Measurements from ENCODE around the gene GRB10.
"Not testable (repeated sequence)": the region's sequence is repeated elsewhere in the genome, so short reads cannot be mapped to it uniquely, and the experiment has no call there.

GRB10 gene

GRCh38 chr7:50567715-50568261 lies 214.9 kb downstream of the GRB10 start:
- intact Hi-C loops (cut with DNase I) = no loop called here

DNA sequence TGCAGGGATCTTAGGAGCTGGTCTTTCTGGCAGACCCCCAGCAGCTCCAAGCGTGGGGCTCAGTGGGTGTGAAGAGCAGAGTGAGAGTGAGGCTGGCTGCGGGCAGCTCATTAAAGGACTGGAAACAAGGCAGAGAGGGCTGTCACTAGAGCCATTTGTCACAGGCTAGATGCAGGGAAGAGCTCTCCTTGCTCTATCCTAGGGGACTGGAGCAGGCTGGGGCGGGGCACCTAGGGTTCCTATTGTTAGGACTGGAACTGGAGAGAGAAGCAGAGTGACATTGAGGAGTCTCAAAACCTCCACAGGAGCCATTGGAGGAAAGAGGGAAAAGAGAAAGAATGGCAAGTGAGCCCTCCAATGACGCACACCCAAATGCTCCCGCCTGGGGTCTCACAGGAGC lies 216.7 kb downstream of the GRB10 start:
- no peak for DNase-seq
- intact Hi-C loops (cut with DNase I) = no loop called here

More at GRCh38 chr7:50567715-50568261, 214.9 kb downstream of the GRB10 start:
- no peak for DNase-seq

- intact Hi-C loops (cut with DNase I) = no loop called here
- DNase-seq = no peak
Observed at GRCh38 chr7:50565559-50565916, 217.2 kb downstream of the GRB10 start.

- intact Hi-C loops (cut with DNase I) = no loop called here
- no peak for DNase-seq
Observed at GRCh38 chr7:50564640-50565558, 217.8 kb downstream of the GRB10 start, which contains the start of gene DDC. Gene DDC, minus strand, starts transcription at chr7:50565405. Its CDS starts 21,320 bp downstream, at chr7:50544085.

DNA sequence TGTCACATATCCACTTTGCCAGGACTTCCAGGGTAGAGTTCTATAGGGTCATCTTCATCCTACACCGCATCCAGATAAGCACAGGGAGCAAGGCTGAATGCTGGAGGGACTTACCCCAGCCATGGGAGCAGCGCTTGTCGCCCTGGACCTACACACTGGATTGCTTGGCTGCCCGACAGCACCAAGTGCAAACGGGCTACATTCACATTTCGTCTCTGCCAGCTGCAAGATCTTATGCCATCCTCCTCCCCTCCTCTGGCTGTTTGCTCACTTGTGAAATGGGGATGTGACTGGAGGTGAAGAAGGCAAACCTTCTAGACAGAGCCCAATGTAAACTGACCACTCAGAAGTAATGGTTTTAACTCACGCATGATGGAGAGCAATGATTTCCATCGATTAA lies 218.5 kb downstream of the GRB10 start:
- intact Hi-C loops (cut with DNase I) = no loop called here
- no peak for DNase-seq

GRCh38 chr7:50562136-50562535 lies 220.6 kb downstream of the GRB10 start:
- intact Hi-C loops (cut with DNase I) = no loop called here
- DNase-seq = peak in 1 of 10 donors; percentile 67

- DNase-seq = peak in 1 of 10 donors; percentile 64
- intact Hi-C loops (cut with DNase I) = no loop called here
Observed at GRCh38 chr7:50560865-50561351, 221.8 kb downstream of the GRB10 start.

DNA sequence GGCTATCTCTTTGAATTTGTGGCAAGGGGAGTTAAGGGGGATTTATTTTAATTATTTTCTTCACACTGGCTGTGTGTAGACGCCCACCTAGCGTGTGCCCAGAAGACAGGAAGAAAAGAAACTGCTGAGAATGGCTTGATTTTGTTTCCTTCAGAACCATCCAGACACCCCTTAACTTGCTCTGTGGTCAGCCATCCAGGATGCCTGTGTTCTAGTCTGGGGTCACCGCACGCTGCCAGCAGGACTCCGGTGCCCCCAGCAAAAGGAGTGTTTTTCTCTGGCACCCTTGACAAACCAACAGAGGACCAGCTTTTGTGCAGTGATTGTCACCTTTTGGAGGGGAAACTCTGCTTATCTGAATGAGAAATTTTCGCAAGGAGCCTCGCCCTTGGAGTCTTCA lies 222.8 kb downstream of the GRB10 start:
- no peak for DNase-seq
- intact Hi-C loops (cut with DNase I) = no loop called here

DNA sequence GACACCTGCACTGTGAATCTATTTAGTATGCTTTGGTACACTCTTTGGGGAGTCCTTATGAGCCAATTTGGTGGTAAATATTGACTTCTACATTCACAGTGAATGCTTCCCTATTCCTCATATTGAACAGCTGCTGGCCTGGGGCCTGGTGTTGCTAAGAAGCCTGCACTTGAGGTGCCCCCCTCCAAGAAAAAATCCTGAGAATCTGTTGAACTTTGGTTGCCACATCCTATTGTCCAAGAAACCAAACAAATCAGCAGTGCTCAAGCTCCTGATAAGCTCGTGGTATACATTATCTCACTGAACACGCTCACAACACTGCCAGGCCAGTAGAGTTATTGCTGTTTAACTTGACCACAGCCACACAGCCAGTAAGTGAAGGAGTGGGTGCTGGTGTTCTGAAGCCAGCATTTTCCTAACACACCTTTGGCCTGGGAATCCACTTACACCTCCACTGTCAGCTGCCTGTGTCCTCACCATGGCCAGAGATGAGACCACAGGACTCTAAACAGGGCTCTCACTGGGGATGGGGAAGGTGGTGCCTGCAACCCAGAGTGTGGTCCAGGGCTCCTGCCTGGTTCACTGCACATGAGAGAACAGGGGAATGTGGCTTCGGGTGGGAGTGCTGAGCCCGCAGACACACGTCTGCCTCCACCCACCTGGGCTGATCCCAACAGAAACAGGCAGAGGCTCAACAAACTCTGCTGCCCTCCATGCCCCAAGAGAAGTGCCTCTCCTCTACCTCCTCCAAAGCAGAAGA lies 224.2 kb downstream of the GRB10 start:
- peak in 1 of 10 donors; percentile 29 for DNase-seq
- intact Hi-C loops (cut with DNase I) = no loop called here

DNA sequence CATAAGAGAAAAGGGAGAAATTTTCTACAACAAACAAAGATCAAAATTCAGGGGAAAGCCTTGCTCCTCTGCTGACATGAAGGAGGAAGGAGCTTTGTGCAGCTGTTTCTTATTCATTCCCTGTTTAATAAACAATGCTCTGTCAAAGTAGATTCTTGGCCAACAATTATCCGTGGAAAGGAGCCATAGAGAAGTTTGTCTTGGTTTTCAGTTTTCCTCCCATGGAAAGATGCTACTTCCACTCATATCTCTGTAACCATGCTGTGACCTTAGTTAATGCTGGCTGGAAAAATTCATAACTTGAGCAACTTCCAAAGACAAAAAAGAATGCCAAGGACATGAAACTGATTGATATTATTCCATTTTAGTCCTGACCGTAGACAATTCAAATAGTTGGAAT lies 225.6 kb downstream of the GRB10 start:
- no peak for DNase-seq
- intact Hi-C loops (cut with DNase I) = no loop called here

DNA sequence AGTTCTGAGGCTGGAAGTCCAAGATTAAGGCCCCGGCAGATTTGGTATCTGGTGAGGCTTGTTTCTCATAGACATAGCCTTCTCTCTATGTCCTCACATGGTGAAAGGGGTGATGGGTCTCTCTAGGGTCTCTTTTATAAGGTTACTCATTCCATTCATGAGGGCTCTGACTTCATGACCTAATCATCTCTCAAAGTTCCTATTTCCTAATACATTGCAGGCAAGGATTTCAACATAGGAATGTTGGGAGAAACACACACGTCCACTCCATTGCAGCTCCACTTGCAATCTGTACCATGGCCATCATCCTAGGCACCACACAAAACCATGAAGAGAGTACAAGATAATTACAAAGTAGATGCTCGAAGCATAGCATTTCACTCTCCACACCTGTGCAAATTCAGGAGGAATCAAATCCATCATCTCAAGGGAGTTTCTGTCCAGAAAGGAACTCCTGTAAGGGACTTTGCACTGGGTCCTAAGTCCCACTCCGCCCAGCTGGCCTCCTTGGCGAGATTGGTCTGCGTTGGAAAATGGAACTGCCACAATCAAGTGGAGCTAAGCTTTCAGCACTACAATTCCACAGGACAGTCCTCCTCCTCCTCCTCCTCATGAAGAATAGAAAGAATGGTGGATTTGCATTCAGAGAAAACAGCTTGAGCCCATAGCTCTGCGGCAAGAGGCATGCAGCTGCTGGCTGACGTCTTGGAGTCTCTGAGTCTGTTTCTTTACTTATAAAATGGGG lies 226.3 kb downstream of the GRB10 start:
- DNase-seq = no peak

GRCh38 chr7:50555594-50556140 lies 227.0 kb downstream of the GRB10 start:
- intact Hi-C loops (cut with DNase I) = no loop called here
- no peak for DNase-seq

More for the DNA sequence above, 226.3 kb downstream of the GRB10 start:
- intact Hi-C loops (cut with DNase I) = no loop called here

GRCh38 chr7:50554431-50555322 lies 228.0 kb downstream of the GRB10 start:
- DNase-seq = peak in 1 of 10 donors; percentile 71
- intact Hi-C loops (cut with DNase I) = no loop called here

- DNase-seq = no peak
- intact Hi-C loops (cut with DNase I) = no loop called here
Observed at GRCh38 chr7:50553973-50554372, 228.7 kb downstream of the GRB10 start.

GRCh38 chr7:50552921-50553320 lies 229.8 kb downstream of the GRB10 start:
- DNase-seq = peak in 1 of 10 donors; percentile 52

GRCh38 chr7:50552139-50552538 lies 230.6 kb downstream of the GRB10 start:
- DNase-seq = no peak
- intact Hi-C loops (cut with DNase I) = no loop called here

More at GRCh38 chr7:50552921-50553320, 229.8 kb downstream of the GRB10 start:
- intact Hi-C loops (cut with DNase I) = no loop called here

- DNase-seq; intact Hi-C loops (cut with DNase I): not testable (repeated sequence)
Observed at GRCh38 chr7:50545613-50546012, 237.1 kb downstream of the GRB10 start.

- intact Hi-C loops (cut with DNase I) = no loop called here
- DNase-seq = no peak
Observed at GRCh38 chr7:50544992-50545391, 237.7 kb downstream of the GRB10 start.

Data from posterior cingulate gyrus (tissue), 11 donors.